Measurements from ENCODE around the gene F2RL3. TPM values are rescaled to one million over a fixed set of nuclear protein-coding genes. Genes with fewer than 3 reads are reported as not detected.
A peak's percentile ranks its signal among the peaks of the same experiment; 100 is the strongest.

F2RL3 gene
- total RNA-seq, 1 donor from 2014 or later: 25.3 TPM

- no peak overlapping the region for H3K27ac ChIP-seq
- no peak for TF ChIP-seq CTCF (IDR thresholded peaks at IDR 0.05)
- DNase-seq: no peak
These were observed 4.3 kb downstream of the F2RL3 start for GRCh38 chr19:16892868-16893685.

GRCh38 chr19:16893686-16893989 is 4.8 kb downstream of the F2RL3 start:
- no peak overlapping the region for H3K27ac ChIP-seq
- ATAC-seq: no peak
- intact Hi-C loops (cut with DNase I): no loop called here

More at GRCh38 chr19:16892868-16893685, 4.3 kb downstream of the F2RL3 start:
- intact Hi-C loops (cut with DNase I): no loop called here
- ATAC-seq: no peak
- Histone ChIP-seq H3K36me3 (no peaks in the 10 kb centered on the region), H3K27me3 (no peaks in the 10 kb centered on the region), H3K4me1 (peaks cover 20% of the 10 kb centered on the region), H3K4me3 (no peak overlapping the region), H3K9me3 (no peaks in the 10 kb centered on the region)

GRCh38 chr19:16894080-16894479 is 5.3 kb downstream of the F2RL3 start:
- TF ChIP-seq CTCF (IDR thresholded peaks at IDR 0.05): no peak
- DNase-seq (no peak), ATAC-seq (no peak)
- Histone ChIP-seq H3K4me3 (no peak overlapping the region), H3K9me3 (no peaks in the 10 kb centered on the region), H3K36me3 (no peaks in the 10 kb centered on the region), H3K27me3 (no peaks in the 10 kb centered on the region), H3K27ac (no peak overlapping the region), H3K4me1 (peaks cover 10% of the 10 kb centered on the region)
- intact Hi-C loops (cut with DNase I): no loop called here

More at GRCh38 chr19:16893686-16893989, 4.8 kb downstream of the F2RL3 start:
- Histone ChIP-seq H3K4me1 (peaks cover 15% of the 10 kb centered on the region), H3K9me3 (no peaks in the 10 kb centered on the region), H3K36me3 (no peaks in the 10 kb centered on the region), H3K4me3 (no peak overlapping the region), H3K27me3 (no peaks in the 10 kb centered on the region)
- DNase-seq: no peak
- no peak for TF ChIP-seq CTCF (IDR thresholded peaks at IDR 0.05)

- DNase-seq: no peak
- peak overlapping the region; percentile 66 for H3K27ac ChIP-seq
- intact Hi-C loops (cut with DNase I): no loop called here
These were observed 6.8 kb downstream of the F2RL3 start for GRCh38 chr19:16895467-16896145.

More at GRCh38 chr19:16895467-16896145, 6.8 kb downstream of the F2RL3 start:
- H3K4me3 ChIP-seq: peak overlapping the region; percentile 57
- no peaks in the 10 kb centered on the region for H3K9me3 ChIP-seq
- TF ChIP-seq CTCF (IDR thresholded peaks at IDR 0.05): no peak
- H3K36me3 ChIP-seq: no peaks in the 10 kb centered on the region
- no peaks in the 10 kb centered on the region for H3K27me3 ChIP-seq
- no peak for ATAC-seq
- peaks cover 6% of the 10 kb centered on the region for H3K4me1 ChIP-seq
